GM19035 (cell line): Measurements from ENCODE around the gene DCHS2.
"Not testable (repeated sequence)": the region's sequence is repeated elsewhere in the genome, so short reads cannot be mapped to it uniquely, and the experiment has no call there.

ENCODE experiments used
- ATAC-seq: cut with Tn5 transposase; IDR thresholded peaks from one replicate; pipeline ENCODE4 v1.9.1; 2021; ENCODE audit not compliant: unreplicated experiment

Gene DCHS2

GRCh38 chr4:154230091-154230490, 261.5 kb downstream of the DCHS2 start:
- ATAC-seq, result no peak

- ATAC-seq, result no peak
Measured at GRCh38 chr4:154222875-154223274, 268.7 kb downstream of the DCHS2 start.

- ATAC-seq, result no peak
Measured at GRCh38 chr4:154218051-154218450, 273.5 kb downstream of the DCHS2 start.

GRCh38 chr4:154217384-154217783, 274.2 kb downstream of the DCHS2 start:
- ATAC-seq, result not testable (repeated sequence)

- ATAC-seq, result no peak
Measured at GRCh38 chr4:154211506-154211905, 280.1 kb downstream of the DCHS2 start.

- ATAC-seq, result no peak
Measured at GRCh38 chr4:154208424-154208823, 283.2 kb downstream of the DCHS2 start.

- ATAC-seq, result no peak
Measured at GRCh38 chr4:154205471-154205870, 286.1 kb downstream of the DCHS2 start.

GRCh38 chr4:154194649-154195048, 296.9 kb downstream of the DCHS2 start:
- ATAC-seq, result no peak

- no peak for ATAC-seq
Measured at GRCh38 chr4:154192585-154192984, 299.0 kb downstream of the DCHS2 start.

GRCh38 chr4:154189346-154189745, 302.3 kb downstream of the DCHS2 start:
- no peak for ATAC-seq

- no peak for ATAC-seq
Measured at GRCh38 chr4:154186888-154187287, 304.7 kb downstream of the DCHS2 start.

GRCh38 chr4:154186035-154186434, 305.6 kb downstream of the DCHS2 start:
- ATAC-seq, result no peak

GRCh38 chr4:154184238-154184637, 307.4 kb downstream of the DCHS2 start:
- ATAC-seq, result no peak

- ATAC-seq, result no peak
Measured at GRCh38 chr4:154183264-154183663, 308.3 kb downstream of the DCHS2 start.
